ENCODE data around the gene IRAK2.

DNA sequence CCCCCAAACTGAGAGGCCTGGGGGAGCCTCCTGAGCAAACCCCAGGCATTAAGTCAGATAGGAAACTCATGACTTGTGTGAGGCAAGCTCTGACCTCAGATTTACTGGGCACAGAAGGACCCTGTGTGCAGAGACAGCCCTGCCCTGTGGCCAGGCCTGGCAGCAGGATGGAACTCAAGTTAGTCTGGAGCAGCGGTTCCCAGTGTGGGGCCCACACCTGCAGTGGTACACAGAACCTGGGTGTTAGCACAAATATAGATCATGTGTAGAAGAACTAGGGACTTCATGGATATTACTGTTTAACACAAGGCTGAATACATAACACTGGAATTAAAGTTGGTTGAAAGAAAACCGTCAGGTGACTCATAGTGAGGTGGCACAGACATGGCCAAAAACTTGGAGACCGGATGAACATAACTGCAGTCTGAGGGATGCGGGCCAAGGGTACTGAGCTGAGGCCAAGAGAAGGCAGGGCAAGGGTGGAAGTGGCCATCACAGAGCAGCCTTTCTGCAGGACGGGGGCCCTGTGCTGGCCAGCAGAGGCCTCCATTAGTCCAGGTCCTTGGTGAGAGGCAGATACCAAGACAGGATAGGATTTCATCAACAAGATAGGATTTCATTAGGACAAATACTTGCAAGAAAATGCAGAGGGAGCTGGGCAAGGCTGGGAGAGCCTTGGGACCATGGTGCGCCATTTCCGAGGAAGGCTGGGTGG, 40.9 kb downstream of the IRAK2 start:
- TF ChIP-seq, protein P1, sequence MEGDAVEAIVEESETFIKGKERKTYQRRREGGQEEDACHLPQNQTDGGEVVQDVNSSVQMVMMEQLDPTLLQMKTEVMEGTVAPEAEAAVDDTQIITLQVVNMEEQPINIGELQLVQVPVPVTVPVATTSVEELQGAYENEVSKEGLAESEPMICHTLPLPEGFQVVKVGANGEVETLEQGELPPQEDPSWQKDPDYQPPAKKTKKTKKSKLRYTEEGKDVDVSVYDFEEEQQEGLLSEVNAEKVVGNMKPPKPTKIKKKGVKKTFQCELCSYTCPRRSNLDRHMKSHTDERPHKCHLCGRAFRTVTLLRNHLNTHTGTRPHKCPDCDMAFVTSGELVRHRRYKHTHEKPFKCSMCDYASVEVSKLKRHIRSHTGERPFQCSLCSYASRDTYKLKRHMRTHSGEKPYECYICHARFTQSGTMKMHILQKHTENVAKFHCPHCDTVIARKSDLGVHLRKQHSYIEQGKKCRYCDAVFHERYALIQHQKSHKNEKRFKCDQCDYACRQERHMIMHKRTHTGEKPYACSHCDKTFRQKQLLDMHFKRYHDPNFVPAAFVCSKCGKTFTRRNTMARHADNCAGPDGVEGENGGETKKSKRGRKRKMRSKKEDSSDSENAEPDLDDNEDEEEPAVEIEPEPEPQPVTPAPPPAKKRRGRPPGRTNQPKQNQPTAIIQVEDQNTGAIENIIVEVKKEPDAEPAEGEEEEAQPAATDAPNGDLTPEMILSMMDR (IDR thresholded peaks at IDR 0.05): no peak
- no peak for TF ChIP-seq POLR2A (IDR thresholded peaks at IDR 0.05)
